ENCODE measurements around the gene GRAMD1C.

GRAMD1C gene

DNA sequence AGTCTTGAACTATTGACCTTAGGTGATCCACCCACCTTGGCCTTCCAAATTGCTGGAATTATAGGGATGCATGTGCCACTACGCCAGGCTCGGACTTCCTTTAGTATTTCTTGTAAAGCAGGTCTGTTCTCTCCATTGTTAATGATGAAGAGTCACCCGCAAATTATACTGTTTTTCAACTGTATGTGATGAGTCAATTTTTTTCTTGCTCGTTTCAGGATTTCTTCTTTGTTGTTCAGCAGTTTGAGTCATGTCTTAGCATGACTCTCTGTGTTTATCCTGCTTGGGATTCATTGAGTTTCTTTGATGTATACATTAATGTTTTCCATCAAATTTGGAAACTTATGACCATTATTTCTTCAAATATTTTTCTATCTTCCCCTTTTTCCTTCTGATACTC is 28.9 kb downstream of the GRAMD1C start:
- TF ChIP-seq, protein P1, sequence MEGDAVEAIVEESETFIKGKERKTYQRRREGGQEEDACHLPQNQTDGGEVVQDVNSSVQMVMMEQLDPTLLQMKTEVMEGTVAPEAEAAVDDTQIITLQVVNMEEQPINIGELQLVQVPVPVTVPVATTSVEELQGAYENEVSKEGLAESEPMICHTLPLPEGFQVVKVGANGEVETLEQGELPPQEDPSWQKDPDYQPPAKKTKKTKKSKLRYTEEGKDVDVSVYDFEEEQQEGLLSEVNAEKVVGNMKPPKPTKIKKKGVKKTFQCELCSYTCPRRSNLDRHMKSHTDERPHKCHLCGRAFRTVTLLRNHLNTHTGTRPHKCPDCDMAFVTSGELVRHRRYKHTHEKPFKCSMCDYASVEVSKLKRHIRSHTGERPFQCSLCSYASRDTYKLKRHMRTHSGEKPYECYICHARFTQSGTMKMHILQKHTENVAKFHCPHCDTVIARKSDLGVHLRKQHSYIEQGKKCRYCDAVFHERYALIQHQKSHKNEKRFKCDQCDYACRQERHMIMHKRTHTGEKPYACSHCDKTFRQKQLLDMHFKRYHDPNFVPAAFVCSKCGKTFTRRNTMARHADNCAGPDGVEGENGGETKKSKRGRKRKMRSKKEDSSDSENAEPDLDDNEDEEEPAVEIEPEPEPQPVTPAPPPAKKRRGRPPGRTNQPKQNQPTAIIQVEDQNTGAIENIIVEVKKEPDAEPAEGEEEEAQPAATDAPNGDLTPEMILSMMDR (conservative IDR thresholded peaks at IDR 0.05), result no peak
- no peak overlapping the region for H3K27ac ChIP-seq

DNA sequence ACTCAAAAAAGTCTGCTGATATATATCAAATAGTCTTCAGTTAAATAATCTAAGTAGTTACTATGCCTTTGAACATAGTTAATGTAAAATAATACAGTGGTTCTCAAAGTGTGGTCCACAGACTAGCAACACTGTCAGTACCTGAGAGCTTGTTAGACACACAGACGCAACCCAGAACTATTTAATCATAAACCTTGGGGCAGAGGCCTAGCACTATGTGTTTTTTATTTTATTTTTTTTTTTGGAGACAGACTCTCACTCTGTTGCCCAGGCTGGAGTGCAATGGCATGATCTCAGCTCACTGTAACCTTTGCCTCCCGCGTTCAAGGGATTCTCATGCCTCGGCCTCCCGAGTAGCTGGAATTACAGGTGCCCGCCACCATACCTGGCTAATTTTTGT is 34.7 kb downstream of the GRAMD1C start:
- TF ChIP-seq, protein P1 (conservative IDR thresholded peaks at IDR 0.05), result no peak
- no peak overlapping the region for H3K27ac ChIP-seq

DNA sequence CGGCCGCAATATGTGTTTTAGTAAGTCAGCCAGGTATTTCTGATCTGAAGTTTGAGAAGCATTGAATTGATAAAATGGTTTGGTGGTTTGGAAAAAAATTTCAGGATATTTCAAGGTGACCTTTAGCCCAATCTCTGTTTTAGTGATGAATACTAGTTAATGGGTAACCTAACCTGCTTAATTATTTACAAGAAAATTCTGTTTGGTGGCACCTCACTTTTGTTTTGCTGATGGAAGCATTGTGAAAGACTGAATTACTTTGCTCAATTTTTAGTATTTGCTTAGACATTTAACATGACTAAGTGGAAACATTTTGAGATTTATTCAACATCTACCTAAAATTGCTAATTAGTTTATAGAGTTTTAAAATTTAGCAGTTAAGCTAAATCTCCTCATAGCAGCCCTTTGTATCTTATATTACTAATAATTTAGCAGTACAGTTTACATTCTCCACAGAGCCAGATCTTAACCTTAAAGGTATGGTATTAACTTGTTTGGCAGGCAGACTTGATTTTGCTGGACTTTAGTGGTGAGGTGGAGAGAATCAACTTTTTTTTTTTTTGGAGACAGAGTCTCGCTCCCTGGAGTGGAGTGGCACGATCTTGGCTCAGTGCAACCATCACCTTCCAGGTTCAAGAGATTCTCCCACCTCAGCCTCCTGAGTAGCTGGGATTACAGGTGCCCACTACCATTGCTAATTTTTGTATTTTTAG is 35.4 kb downstream of the GRAMD1C start:
- TF ChIP-seq, protein P1 (conservative IDR thresholded peaks at IDR 0.05), result no peak
- H3K27ac ChIP-seq, result no peak overlapping the region

DNA sequence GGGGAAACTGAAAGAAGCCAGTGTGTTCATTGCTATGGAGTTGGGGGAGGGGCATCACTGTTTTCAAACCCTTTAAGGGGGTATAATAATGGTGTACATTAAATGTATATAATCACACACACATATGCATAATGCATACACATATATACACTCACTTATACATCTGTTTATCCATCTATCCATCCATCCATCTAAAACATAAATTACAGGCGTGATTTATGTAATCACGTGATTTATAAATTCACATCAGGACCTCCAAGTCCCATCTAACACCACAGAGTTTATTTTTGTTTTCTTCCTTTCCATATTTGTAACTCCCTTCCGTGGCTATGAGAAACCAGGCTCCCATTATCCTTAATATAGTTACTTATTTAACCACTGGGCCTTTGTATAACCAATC is 39.8 kb downstream of the GRAMD1C start:
- TF ChIP-seq, protein P1 (conservative IDR thresholded peaks at IDR 0.05), result no peak
- no peak overlapping the region for H3K27ac ChIP-seq

DNA sequence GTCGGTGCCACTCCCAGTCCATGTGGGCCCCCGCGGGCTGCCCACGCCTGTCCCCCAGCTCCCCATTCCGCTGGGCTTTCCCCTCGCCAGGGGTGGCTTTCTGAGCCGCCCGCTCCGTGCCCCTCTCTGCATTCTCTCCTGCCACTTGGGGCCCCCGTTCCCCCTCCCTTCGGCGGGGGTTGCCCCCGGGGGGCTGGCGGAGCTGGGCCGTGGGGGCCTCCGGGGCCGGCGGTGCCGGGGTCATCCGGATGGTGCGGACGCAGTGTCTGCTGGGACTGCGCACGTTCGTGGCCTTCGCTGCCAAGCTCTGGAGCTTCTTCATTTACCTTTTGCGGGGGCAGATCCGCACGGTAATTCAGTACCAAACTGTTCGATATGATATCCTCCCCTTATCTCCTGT is 46.5 kb downstream of the GRAMD1C start:
- TF ChIP-seq, protein P1 (conservative IDR thresholded peaks at IDR 0.05), result no peak
- H3K27ac ChIP-seq, result no peak overlapping the region

DNA sequence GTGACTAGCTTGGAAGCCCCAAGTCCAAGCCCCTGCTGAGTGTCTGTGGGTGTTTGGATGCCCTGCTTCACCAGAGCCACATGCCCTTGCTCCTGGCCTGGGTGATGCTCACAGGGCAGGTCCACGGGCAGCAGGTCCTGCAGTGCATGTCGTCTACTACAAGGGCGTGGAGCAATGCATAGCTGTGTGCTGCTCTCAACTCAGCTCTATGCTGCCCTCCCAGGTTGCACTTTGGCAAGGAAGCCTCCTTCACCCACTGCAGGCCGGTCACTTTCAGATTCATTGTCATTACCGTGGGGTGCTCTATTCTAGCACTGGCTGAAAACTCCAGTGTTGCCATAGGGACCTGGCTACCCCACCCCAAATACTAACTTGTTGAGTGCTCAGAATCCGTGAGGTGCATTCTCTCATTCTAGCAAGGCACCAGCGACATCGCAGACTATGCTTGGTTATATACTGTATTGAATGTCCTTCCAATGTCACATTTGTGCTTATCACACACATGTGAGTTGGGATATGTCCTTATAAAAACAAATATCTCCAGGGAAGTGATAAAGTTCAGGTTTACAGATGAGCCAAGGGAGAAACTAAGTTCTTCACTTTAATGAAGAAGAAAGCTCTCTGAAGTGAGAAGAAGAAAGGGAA is 51.8 kb downstream of the GRAMD1C start:
- TF ChIP-seq, protein P1 (conservative IDR thresholded peaks at IDR 0.05), result no peak
- no peak overlapping the region for H3K27ac ChIP-seq

DNA sequence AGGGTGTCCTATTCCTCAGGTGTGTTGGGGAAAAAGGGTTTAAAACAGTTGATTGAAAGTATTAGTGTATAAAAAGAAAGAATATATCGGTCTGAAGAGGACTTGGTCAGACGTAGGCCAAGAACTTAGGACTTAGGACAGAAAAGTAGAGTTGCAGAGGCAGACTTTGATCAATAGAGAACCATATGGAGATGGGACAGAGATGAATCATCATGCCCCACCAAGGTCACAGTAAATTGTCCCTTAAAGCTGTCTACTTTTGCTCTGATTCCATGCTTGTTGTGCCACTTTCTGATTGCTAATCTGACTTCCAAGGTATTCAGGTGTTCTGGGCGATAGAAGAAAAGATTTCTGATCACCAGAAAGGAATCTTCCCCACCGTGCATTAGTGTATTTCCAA is 56.3 kb downstream of the GRAMD1C start:
- no peak overlapping the region for H3K27ac ChIP-seq
- TF ChIP-seq, protein P1 (conservative IDR thresholded peaks at IDR 0.05), result no peak
